IPS-NIHi7 (cell line): ENCODE results near the gene RHOB.

ENCODE experiments used
- DNase-seq: peaks from one replicate; pipeline ENCODE4 v3.0.0; 2012; ENCODE audit warnings: mixed read lengths; ENCODE audit errors: extremely low spot score

The RHOB gene

DNA sequence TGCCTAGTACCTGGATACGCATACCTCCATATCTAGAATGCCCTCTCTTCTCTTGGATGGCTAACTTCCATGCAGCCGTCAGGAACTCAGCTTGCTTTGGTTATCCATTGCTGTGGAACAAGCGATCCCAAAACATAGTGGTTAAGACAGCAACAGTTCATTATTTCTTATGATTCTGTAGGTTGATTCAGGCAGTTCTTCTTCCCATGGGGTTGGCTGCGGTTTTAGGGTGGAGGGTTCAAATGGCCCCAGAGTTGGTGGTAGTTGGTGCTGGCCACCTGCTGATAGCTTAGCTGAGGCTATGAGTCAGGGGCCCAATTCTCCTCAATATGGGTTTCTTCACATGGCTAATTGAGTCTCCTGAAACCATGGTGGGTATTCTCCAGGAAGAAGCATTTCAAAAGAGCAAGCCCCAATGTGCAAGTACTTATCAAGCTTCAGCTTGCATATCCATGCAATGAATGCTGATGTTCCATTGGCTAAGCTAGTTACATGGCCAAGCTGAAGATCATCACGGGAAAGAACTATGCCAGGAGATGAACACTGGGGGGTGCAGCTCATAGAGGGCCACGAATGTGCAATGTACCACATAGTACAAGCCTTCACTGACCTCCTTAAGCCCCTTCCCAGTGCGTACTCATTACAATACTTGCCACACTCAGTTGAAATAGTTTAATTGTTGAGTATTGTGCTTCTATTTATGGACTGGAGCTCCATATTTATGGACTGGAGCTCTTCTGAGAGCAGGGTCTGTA lies 10.0 kb upstream of the RHOB start:
- DNase-seq, result no peak

DNA sequence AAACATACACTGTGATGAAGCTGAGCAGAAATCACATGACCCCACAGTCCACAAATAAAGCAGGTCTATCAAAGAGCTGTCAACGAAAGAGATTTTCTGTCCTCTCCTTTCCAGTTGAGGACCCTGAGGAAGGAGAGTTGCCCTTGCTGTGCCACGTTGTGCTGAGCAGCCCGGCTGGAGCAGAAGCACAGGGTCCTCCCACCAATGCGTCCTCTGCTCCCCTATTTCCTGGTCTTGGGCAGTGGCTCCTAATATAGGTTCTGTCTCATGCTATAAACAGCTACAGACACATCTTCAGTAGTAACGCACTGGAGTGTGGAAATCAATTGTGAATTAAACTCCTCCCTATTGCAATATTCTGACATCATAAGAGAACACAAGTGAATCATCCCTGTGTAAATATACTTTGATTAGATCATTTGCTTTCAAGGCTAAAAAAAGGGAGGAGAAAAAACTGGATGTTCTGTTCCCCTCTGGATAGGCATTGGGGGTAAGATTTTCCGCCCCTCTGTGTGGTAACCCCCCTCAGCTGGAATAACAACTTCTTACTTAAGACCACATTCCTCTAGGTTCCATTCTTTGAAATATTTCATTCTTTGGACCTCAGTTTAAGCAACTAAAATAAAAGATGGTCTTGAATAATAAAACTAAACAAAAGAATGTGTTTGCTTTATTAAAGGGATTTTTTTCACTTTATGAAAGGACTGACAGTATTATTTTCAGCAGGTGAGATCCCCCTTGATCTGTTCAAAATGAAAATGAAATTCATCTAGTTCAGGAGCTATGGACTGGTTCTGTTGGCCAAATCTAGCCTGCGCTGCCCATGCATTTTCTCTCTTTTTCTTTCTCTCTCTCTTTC lies 8.3 kb upstream of the RHOB start:
- no peak for DNase-seq

DNA sequence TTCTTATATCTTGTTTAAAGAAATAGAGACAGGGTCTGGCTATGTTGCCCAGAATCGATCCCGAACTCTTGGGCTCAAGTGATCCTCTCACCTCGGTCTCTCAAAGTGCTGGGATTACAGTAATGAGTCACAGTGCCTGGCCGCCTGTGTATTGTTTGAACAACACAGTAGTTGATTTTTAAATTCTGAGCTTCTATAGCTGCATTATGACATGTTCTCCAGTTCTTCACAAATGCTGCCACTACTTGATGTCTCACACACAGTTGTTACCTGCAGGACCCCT lies 7.7 kb upstream of the RHOB start:
- no peak for DNase-seq

DNA sequence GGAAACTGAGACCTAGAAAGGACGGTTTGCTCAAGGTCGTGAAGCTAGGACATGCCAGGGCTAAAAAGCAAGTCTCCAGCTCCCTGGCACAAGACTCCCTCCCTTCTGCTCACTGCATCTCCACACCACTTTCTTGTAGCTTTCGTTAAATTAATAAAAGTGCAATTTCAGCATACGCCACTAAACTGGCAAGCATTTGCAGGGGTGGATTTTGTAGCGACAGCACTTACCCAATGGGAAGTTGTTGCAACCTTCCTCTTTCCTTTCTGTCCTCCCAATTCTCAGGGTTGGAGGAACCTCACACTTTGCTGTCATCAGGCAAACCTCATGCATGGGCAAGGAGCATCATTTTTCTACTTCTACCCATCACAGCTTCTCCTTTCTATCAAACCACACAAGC lies 7.4 kb upstream of the RHOB start:
- no peak for DNase-seq

DNA sequence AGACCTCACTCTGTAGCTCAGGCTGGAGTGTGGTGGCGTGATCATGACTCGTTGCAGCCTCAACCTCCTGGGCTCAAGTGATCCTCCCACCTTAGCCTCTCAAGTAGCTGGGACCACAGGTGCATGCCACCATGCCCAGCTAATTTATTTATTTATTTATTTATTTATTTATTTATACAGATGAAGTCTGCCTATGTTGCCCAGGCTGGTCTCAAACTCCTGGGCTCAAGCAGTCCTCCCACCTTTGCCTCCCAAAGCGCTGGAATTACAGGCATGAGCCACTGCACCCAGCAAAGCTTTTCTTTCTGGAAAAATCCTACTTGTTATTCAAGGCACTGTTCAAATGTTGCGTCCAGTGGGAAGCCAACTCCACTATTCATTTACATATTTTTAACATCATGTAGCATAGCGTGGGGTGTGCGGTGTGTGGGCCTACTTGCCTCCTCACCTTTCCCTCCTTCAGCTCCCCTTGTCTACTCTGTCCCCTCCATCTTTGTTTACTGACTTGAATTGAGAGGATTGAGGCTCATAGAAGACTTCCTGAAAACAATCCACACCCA lies 6.8 kb upstream of the RHOB start:
- DNase-seq, result no peak

DNA sequence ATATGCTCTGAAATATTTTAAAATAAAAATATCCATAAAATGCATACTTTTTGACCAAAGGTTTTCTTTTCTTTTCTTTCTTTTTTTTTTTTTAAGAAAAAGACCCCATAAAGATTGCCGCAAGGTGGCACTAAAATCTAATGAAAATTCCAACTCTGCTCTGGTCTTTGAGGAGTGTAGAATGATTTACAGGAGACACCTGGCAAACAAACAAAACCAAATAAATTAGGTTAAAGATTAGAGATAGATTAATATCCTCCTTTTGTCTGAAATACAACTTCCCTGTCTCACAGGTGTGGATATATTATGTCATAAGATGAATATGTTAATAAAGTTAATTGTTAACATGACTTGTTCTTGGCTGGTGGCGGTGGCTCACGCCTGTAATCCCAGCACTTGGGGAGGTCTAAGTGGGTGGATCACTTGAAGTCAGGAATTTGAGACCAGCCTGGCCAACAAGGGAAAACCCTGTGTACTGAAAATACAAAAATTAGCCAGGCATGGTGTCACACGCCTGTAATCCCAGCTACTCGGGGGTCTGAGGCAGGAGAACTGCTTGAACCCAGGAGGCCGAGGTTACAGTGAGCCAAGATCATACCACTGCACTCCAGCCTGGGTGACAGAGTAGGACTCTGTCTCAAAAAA lies 3.5 kb upstream of the RHOB start:
- no peak for DNase-seq

DNA sequence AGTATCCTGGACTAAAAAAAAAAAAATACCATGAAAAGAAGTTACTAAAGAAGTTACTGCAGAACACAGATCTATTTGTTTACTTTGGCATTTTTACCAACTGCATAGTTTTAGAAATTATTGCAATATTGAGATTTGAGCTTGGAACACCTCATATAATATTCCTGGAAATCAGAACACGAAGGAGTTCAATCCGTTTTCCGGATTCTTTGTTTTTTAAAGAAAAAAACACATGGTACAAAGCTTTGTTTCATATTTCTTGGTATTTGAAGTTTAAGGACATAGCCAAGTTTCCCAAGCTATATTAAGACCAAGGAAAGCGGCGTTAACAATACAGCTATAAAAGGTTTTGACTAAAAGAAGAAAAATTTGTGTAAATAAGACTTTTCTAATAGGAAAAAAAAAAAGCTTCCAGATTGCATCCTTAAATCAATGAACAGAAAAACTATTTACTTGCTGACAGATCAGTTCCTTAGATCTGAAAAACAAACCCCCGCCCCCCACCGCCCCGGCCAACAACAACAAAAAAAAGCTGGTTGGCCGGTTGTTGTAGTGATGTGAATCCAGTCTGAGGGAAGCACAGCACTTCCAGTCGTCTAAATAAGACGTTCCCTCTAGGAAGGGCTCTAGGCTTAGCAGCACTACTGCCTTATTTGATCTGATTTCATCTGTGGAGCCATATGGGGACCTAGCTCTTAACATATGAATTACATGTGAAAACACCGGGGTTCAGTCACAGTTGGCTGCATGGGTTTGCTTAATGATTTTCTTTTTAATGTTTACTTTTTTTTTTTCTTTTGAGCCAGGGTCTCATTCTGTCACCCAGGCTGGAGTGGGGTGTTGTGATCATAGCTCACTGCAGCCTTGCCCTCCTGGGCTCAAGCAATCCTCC lies 2.5 kb upstream of the RHOB start:
- no peak for DNase-seq

DNA sequence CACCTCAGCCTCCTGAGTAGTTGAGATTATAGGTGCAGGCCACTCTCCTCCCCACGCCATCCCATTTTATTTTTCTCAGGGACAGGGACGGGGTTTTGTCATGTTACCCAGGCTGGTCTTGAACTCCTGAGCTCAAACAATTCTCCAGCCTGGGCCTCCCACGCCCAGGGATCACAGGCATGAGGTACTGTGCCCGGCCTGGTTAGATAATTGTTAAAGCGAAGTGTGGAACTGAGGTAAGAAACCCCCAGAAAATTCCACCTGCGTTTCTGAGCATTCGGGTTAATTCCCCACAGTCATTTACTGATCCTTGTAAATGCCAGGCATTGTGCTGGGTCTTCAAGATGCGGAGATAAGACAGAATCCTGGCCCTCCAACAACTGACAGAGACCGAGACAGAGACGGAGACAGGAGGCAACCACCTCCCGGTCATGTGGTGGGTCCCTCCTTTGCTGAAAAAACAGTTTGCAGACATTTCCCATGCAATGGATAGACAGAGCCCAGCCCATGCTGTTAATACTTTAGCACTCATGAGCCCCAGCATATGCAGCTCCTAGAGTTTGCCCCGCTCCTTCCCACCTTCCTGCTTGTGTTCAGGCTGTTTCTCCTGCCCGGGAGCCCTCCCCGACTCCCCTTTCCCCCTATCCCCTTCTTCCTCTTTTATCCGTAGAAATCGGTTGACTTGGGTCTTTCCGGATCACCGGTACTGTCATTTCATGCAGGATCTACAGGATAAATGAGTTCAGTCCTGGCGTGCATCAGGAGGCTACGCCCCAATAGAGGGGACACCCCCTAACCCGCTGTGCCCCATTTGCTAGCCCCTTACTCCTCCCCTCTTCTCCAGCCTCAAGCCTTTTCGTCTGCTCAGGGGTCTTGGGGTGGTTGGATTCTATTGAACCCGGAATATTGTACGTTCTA lies 1.6 kb upstream of the RHOB start:
- DNase-seq, result no peak

DNA sequence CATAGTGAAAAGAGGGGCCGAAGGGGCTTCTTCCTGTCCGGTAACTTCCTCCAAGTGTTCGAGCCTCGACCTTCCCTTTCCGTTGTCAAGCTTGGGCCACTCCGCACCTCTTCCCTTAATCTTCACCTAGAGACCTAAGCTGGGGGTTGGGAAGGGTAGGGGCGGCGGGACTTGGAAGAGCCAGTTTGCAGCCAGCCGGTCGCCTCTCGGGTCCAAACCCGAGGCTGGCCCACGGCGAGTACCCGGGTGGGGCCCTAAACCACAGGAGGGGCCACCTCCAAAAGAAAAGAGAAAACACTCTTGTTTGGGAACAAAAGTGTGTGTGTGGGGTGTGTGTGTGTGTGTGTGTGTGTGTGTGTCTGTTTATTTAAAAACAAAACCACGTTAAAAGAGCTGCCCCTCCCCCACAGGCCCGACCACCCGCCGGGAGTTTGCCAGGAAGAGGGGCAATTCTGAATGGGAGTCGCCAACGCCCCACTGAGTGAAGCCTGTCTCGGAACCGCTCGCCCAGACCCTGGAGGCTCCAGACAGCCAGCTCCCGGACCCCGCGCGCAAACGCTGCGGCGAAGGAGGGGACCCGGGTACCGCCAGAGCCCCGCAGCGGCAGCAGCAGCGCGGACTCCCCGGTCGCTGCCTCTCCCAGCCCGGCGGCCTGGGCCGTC lies 488 bp upstream of the RHOB start:
- DNase-seq, result no peak

DNA sequence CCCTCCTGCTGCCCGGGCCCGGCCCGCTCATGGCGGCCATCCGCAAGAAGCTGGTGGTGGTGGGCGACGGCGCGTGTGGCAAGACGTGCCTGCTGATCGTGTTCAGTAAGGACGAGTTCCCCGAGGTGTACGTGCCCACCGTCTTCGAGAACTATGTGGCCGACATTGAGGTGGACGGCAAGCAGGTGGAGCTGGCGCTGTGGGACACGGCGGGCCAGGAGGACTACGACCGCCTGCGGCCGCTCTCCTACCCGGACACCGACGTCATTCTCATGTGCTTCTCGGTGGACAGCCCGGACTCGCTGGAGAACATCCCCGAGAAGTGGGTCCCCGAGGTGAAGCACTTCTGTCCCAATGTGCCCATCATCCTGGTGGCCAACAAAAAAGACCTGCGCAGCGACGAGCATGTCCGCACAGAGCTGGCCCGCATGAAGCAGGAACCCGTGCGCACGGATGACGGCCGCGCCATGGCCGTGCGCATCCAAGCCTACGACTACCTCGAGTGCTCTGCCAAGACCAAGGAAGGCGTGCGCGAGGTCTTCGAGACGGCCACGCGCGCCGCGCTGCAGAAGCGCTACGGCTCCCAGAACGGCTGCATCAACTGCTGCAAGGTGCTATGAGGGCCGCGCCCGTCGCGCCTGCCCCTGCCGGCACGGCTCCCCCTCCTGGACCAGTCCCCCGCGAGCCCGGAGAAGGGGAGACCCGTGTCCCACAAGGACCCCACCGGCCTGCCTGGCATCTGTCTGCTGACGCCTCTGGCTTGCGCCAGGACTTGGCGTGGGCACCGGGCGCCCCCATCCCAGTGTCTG lies 767 bp downstream of the RHOB start:
- no peak for DNase-seq

DNA sequence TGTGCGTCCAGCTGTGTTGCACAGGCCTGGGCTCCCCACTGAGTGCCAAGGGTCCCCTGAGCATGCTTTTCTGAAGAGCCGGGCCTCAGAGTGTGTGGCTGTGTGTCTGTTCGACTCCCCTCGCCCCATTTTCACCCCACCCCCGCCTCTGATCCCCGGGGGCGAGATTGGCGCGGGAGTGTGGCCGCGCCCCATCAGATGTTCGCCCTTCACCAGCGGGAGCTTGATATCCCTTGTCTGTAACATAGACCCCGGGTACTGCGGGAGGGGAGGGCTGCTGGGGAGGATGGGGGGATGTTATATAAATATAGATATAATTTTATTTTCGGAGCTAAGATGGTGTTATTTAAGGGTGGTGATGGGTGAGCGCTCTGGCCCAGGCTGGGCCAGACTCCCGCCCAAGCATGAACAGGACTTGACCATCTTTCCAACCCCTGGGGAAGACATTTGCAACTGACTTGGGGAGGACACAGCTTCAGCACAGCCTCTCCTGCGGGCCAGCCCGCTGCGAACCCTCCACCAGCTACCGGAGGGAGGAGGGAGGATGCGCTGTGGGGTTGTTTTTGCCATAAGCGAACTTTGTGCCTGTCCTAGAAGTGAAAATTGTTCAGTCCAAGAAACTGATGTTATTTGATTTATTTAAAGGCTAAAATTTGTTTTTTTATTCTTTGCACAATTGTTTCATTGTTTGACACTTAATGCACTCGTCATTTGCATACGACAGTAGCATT lies 1.5 kb downstream of the RHOB start:
- DNase-seq, result no peak

DNA sequence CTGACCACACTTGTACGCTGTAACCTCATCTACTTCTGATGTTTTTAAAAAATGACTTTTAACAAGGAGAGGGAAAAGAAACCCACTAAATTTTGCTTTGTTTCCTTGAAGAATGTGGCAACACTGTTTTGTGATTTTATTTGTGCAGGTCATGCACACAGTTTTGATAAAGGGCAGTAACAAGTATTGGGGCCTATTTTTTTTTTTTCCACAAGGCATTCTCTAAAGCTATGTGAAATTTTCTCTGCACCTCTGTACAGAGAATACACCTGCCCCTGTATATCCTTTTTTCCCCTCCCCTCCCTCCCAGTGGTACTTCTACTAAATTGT lies 2.1 kb downstream of the RHOB start:
- DNase-seq, result no peak

DNA sequence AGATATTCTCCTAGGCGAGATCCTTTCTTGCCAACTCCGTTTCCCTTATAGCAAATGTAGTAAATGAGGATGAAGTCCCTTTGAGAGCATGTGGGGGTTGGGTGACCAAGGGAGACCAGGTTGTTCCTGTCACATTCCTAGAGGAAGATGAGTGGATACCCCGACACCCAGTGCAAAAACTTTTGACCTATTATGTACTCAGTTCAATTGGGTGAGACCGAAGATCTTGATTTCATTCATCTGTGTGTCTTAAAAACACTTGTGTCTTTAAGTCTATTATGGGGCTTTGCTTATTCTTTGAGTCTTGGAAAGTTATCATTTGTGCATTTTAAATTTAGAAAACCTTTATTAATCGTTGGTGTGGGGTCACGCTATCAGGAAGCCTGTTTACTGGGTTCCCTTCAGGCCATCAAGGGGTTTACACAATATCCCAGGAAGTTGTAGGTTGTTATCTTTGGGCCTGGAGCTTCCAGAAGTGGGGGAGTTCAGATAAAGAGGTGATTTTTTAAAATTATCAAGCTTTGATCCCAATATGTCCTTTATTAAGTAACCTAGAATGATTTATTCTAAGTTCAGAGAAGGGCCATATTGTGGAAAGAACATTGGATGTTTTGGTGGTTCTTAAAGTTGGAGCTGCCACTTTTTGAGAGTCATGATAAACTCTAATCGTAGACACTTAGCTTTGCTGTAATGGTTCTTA lies 2.8 kb downstream of the RHOB start:
- no peak for DNase-seq

DNA sequence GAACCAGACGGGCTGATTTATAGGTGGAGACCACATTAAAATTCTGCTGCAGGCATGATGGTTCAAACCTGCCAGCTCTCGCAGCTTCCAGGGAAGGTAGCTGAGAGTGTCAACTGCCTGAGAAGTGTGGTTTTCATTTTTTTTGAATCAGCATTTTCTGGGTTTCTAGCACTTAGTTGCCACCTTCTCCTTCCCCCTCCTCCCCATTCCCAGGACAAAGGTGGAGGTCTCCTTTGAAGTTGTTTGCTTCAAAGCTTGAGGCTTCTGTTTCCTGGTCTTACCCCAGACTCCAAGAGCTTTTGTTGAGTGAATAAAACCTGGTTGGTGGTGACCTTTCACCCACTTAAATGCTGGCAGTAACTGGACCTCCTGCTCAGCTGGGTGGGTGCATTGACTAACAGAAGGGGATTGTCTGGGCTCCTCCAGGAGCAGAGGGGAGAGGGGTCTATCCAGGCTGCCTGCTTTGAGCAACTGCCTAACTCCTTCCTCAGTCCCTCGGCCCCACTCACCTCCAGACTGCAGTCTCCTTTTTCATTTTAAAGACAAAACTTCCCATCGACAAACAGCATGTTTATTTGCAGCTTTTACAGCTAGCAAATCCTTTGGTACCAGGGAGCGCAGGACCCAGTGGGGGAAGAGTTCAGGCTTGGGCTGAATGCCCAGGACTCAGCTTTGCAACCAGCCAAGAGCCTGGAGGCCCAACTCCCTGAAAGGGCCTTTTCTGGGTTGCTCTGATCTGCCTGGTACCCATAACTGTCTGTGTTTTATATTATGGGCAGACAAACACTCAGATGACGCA lies 3.5 kb downstream of the RHOB start:
- peak; percentile 67 for DNase-seq

DNA sequence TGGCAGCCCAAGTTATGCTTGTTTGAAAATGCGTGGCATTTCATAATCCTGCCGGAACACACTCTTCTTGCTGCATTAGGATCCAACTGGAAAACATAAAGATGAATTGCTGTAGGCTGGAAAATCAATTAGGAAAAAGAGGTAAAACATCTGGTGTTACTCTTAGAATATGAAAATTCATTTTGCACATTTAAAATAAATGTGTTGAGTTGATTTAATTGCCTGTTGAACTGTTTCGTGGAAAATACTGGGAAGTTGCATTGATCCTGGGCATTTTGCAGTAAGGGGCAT lies 4.1 kb downstream of the RHOB start:
- DNase-seq, result no peak

DNA sequence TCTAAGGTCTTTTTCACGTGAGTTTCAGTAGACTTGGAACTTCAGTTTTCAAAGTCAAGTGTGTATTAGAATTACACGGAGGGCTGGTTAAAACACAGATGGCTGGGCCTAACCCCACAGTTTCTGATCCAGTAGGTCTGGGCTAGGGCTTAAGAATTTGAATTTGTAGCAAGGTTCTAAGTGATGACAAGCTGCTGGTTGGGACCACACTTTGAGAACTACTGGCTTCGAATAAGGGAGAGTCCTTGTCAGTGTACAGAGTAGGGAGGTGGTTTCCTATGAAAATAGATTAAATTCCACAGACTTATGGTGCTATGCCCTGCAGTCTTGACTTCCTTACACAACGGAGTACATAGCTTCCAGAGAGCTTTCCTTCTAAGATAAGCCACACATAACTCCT lies 4.5 kb downstream of the RHOB start:
- DNase-seq, result no peak

DNA sequence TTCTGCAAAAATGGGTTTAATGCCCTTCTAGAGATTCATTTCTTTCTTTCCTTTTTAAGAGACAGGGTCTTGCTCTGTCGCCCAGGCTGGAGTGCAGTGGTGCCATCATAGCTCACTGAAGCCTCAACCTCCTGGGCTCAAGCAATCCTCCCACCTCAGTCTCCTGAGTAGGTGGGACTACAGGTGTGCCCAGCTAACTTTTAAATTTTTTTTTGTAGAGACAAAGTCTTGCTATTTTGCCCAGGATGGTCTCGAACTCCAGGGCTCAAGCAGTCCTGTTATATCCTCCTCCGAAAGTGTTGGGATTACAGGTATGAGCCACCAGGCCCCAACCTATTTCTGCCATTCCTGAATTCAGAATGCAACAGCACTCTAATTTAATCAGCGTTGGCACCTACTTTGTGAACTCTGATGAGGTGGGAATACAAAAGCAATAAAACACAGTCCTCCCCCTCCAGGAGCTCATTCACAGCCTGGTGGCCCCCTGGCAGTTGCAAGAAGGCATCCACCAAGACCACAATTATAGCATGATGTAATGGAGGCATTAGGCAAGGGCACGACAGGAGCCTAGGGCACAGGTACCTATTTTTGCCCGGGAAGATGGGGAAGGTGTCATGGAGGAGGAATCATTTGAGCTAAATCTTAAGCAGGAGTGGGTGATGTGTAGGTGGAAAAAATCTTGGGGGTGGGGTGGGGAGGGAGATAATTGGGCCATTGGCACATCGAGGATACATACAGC lies 5.1 kb downstream of the RHOB start:
- no peak for DNase-seq
